GM12878 (cell line): Measurements from ENCODE around the gene GRAMD1B. TPM values are rescaled to one million over a fixed set of nuclear protein-coding genes. Genes with fewer than 3 reads are reported as not detected.

Experiments used
- ATAC-seq: fragments of 200-7000 bp; cut with Tn5 transposase; 3 replicates; pipeline ENCODE4 v1.9.1; 2020; ENCODE audit warnings: mild to moderate bottlenecking, moderate library complexity
- BruUV-seq: library from RNA; stranded (reverse); fragments of 400-500 nt; replicated peaks from 2 replicates; lab custom pipeline; 2021; lab: Mats Ljungman, UMichigan
- CTCF ChIA-PET: fragments of 300-600 bp; sonication (Branson Sonifier 250); formaldehyde crosslinking; extraction: SDS; loops from one replicate; lab custom pipeline; 2021; ENCODE audit warnings: inconsistent platforms; lab: Yijun Ruan, JAX
- POLR2A ChIA-PET: fragments of 350-600 bp; formaldehyde crosslinking; extraction: SDS; loops from one replicate; lab custom pipeline; 2021; ENCODE audit warnings: inconsistent platforms; lab: Charles Lee
- RAD21 ChIA-PET: fragments of 300-600 bp; sonication (Branson Sonifier 250); formaldehyde crosslinking; loops from one replicate; lab custom pipeline; 2023; ENCODE audit warnings: antibody characterized with exemption; ENCODE audit not compliant: unreplicated experiment; lab: Charles Lee
- SMC1A ChIA-PET: fragments of 300-600 bp; sonication (Branson Sonifier 250); formaldehyde crosslinking; loops from one replicate; lab custom pipeline; 2023; ENCODE audit not compliant: unreplicated experiment, uncharacterized antibody; lab: Charles Lee
- DNase-seq: peaks from one replicate; pipeline ENCODE4 v3.0.0-alpha.2; 2011; ENCODE audit warnings: low read depth, low spot score
- FAIRE-seq: peaks from 3 replicates; lab custom pipeline; 2011; peaks lifted over from hg19 to GRCh38; lab: Jason Lieb, UNC
- H2AFZ ChIP-seq: 2 replicates; pipeline ENCODE4 v1.6.0; 2011; ENCODE audit warnings: low read depth, low read length, control low read depth; ENCODE audit not compliant: control insufficient read depth
- H3K27ac ChIP-seq: 2 replicates; pipeline ENCODE4 v1.5.1; 2011; ENCODE audit warnings: control low read depth; ENCODE audit not compliant: control insufficient read depth, insufficient read depth
- H3K27me3 ChIP-seq, 2 experiments: replicated peaks in 1 of 2; 2 replicates each; pipeline versions ENCODE4 v1.6.0 to v1.6.1; 2011; ENCODE audit warnings: low read length in 1 of 2; ENCODE audit not compliant: control insufficient read depth in 2 of 2, insufficient read depth in 2 of 2
- H3K36me3 ChIP-seq, 2 experiments: 2 replicates each; pipeline ENCODE4 v1.5.1; 2011; ENCODE audit warnings: low read length in 1 of 2; ENCODE audit not compliant: control insufficient read depth in 2 of 2, insufficient read depth in 2 of 2
- H3K4me1 ChIP-seq: 2 replicates; pipeline ENCODE4 v1.6.1; 2011; ENCODE audit warnings: mild to moderate bottlenecking, low read length, moderate library complexity, mixed read lengths; ENCODE audit not compliant: control insufficient read depth, insufficient read depth
- H3K4me2 ChIP-seq: 2 replicates; pipeline ENCODE4 v1.6.0; 2011; ENCODE audit warnings: control low read depth; ENCODE audit not compliant: control insufficient read depth, insufficient read depth
- H3K4me3 ChIP-seq: fragments of 200-600 bp; sonication (generic); 2 replicates; pipeline ENCODE4 v1.5.1; 2016
- H3K79me2 ChIP-seq: 2 replicates; pipeline ENCODE4 v1.6.0; 2011; ENCODE audit warnings: low read length; ENCODE audit not compliant: control insufficient read depth, insufficient read depth
- H3K9ac ChIP-seq: 2 replicates; pipeline ENCODE4 v1.8.0; 2011; ENCODE audit warnings: low read length, control low read depth, mixed read lengths; ENCODE audit not compliant: control insufficient read depth, insufficient read depth
- H3K9me3 ChIP-seq: replicated peaks from 3 replicates; pipeline ENCODE4 v1.5.1; 2011; ENCODE audit warnings: mild to moderate bottlenecking, low read length; ENCODE audit not compliant: control insufficient read depth, insufficient read depth
- H4K20me1 ChIP-seq: 2 replicates; pipeline ENCODE4 v1.6.0; 2011; ENCODE audit not compliant: control insufficient read depth, insufficient read depth
- BHLHE40 ChIP-seq, 2 experiments: fragments of 450-650 bp in 1 of 2; IDR thresholded peaks; 2 replicates each; pipeline ENCODE4 v1.6.1; 2011 to 2017; ENCODE audit warnings: low read depth in 2 of 2, borderline replicate concordance in 1 of 2, improper control_type of control experiment in 1 of 2, low read length in 1 of 2, mild to moderate bottlenecking in 1 of 2
- MYB ChIP-seq: fragments of 150-350 bp; IDR thresholded peaks from 2 replicates; pipeline ENCODE4 v1.6.1; 2014; ENCODE audit warnings: mild to moderate bottlenecking, low read depth, low read length, borderline replicate concordance
- SMAD5 ChIP-seq: IDR thresholded peaks from 2 replicates; pipeline ENCODE4 v1.6.1; 2016; ENCODE audit warnings: antibody characterized with exemption, low read depth
- SP1 ChIP-seq: IDR thresholded peaks from one replicate; pipeline ENCODE4 v1.6.1; 2011; ENCODE audit warnings: low read depth, low read length
- SUZ12 ChIP-seq: fragments of 200-600 bp; sonication (generic); IDR thresholded peaks from one replicate; pipeline ENCODE4 v1.6.1; 2018; ENCODE audit warnings: antibody characterized with exemption, mild to moderate bottlenecking; ENCODE audit not compliant: unreplicated experiment
- ZNF217 ChIP-seq: fragments of 450-650 bp; IDR thresholded peaks from 2 replicates; pipeline ENCODE4 v1.6.1; 2017; ENCODE audit warnings: antibody characterized with exemption, mild to moderate bottlenecking
- WGBS: methylation state at CpG from one replicate; pipeline ENCODE4 v1.1.6; 2016; ENCODE audit warnings: low lambda C conversion rate; ENCODE audit not compliant: insufficient replicate concordance, insufficient coverage; ENCODE audit errors: missing lambda C conversion rate; 5-methylcytosine and 5-hydroxymethylcytosine counted together
- in situ Hi-C: fragments of 300-500 bp; cut with MboI; formaldehyde crosslinking; loops from 9 replicates; pipeline ENCODE4 v1.14.3; 2018; ENCODE audit warnings: mixed read lengths
- intact Hi-C: fragments of 100-400 bp; cut with micrococcal nuclease; formaldehyde crosslinking; loops from one replicate; pipeline ENCODE4 v1.14.2; 2022; ENCODE audit not compliant: unreplicated experiment
- polyA plus RNA-seq, 11 experiments: library from polyadenylated mRNA; depleted of rRNA in 4 of 11; unstranded in 6 of 11; stranded (reverse) in 5 of 11; fragments of >200 nt; fragmentation: Nextera tagmentation in 4 of 11; fragmentation: Illumina TruSeq in 1 of 11; extraction: Ambion mirVana in 4 of 11; extraction: Trizol in 1 of 11; gene quantifications; 1 replicate in 1 of 11; 2 replicates in 10 of 11; pipeline versions ENCODE4 v1.2.1 to v1.2.3, GENCODE V29; 2011 to 2016; ENCODE audit warnings: inconsistent platforms in 2 of 11, missing spikeins in 2 of 11, low read depth in 1 of 11
- total RNA-seq, 4 experiments: library from RNA; depleted of rRNA in 3 of 4; stranded (reverse); fragments of >200 nt in 3 of 4; fragmentation: Illumina TruSeq in 1 of 4; extraction: Trizol in 1 of 4; gene quantifications; 2 replicates each; pipeline versions ENCODE4 v1.2.1 to v1.2.3, GENCODE V29; 2013 to 2021
- TF ChIP-seq, protein P1 (sequence below): fragments of 450-650 bp; IDR thresholded peaks from 2 replicates; pipeline ENCODE4 v1.6.1; 2016; ENCODE audit warnings: mild to moderate bottlenecking

GRAMD1B gene
- total and polyA plus RNA-seq, 10 of the 15 experiments (the other 5 are each of a cell fraction or from before 2014, with no cell fraction given) = 1.9 to 49.1 (median 26.9) TPM

- no peaks in the 10 kb centered on the region for H3K9me3 ChIP-seq
- no peak overlapping the region for H3K9ac ChIP-seq
- no TSS peak for BruUV-seq
- ChIA-PET POLR2A (no interaction called here), SMC1A (no interaction called here), RAD21 (interaction anchor here (0.6 kb wide), 1 partner anchor 396 kb away, joined by 3 read pairs; no protein-coding TSS in a partner anchor), CTCF (interaction anchor here (0.7 to 0.8 kb wide), 2 partner anchors 41 to 106 kb away, joined by 3 read pairs; no protein-coding TSS in a partner anchor)
- no peaks in the 10 kb centered on the region for H3K27me3 ChIP-seq
- no peak overlapping the region for H3K4me3 ChIP-seq
- no peak for ATAC-seq
- no peak overlapping the region for H2AFZ ChIP-seq
- no peak overlapping the region for H3K27ac ChIP-seq
- no peaks in the 10 kb centered on the region for H3K79me2 ChIP-seq
- TF ChIP-seq SP1 (no peak), ZNF217 (no peak), SMAD5 (no peak), BHLHE40 (IDR thresholded peaks at IDR 0.05; ENCODE audit: borderline replicate concordance in 1 of 2, low read depth in 2 of 2, low read length in 1 of 2) (no peak), MYB (no peak), SUZ12 (no peak)
- TF ChIP-seq, protein P1, sequence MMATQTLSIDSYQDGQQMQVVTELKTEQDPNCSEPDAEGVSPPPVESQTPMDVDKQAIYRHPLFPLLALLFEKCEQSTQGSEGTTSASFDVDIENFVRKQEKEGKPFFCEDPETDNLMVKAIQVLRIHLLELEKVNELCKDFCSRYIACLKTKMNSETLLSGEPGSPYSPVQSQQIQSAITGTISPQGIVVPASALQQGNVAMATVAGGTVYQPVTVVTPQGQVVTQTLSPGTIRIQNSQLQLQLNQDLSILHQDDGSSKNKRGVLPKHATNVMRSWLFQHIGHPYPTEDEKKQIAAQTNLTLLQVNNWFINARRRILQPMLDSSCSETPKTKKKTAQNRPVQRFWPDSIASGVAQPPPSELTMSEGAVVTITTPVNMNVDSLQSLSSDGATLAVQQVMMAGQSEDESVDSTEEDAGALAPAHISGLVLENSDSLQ = no peak
- peaks cover 0 to 3% of the 10 kb centered on the region in 2 experiments; a peak in 3 of 4 replicates for H3K36me3 ChIP-seq
- no peaks in the 10 kb centered on the region for H4K20me1 ChIP-seq
- WGBS = 65% methylated on average over 4 of the region's 4 CpGs
- no peaks in the 10 kb centered on the region for H3K4me1 ChIP-seq
- in situ Hi-C loops (no loop called here), intact Hi-C loops (no loop called here)
- FAIRE-seq = no peak
- H3K4me2 ChIP-seq = no peak overlapping the region
- no peak for DNase-seq
Measured at GRCh38 chr11:123601136-123601535, 171.1 kb downstream of the GRAMD1B start.
